ENCODE results near the gene PLEKHS1. TPM values are rescaled to one million over a fixed set of nuclear protein-coding genes. Genes with fewer than 3 reads are reported as not detected.

PLEKHS1 gene
- total RNA-seq, 1 experiment from 2014 or later, result not detected

- Histone ChIP-seq H3K4ac (ENCODE audit: low read depth, low read length) (no peak overlapping the region), H2AK5ac (ENCODE audit: insufficient read length, low read length) (no peak overlapping the region), H2BK12ac (ENCODE audit: insufficient read length, low read depth, low read length) (no peak overlapping the region), H2BK5ac (ENCODE audit: insufficient read length, low read length) (no peak overlapping the region), H3K79me2 (ENCODE audit: insufficient read depth, low read length) (no peaks in the 10 kb centered on the region), H3K23ac (ENCODE audit: insufficient read length, low read depth, low read length) (no peak overlapping the region), H3K4me1 (ENCODE audit: insufficient read depth, low read length) (no peaks in the 10 kb centered on the region), H3K4me2 (ENCODE audit: insufficient read depth, insufficient read length, low read length) (no peak overlapping the region), H3T11ph (ENCODE audit: low read length) (no peak overlapping the region), H3K27me3 (ENCODE audit: insufficient read depth, low read length) (no peaks in the 10 kb centered on the region), H2AFZ (ENCODE audit: low read length) (no peak overlapping the region), H3K79me1 (ENCODE audit: insufficient read depth, low read depth, low read length, poor library complexity, severe bottlenecking) (no peaks in the 10 kb centered on the region), H4K91ac (ENCODE audit: insufficient read length, low read depth, low read length) (no peak overlapping the region), H2BK15ac (ENCODE audit: low read depth, low read length) (no peak overlapping the region), H2BK20ac (ENCODE audit: low read depth, low read length, poor library complexity, severe bottlenecking) (no peak overlapping the region), H3K9ac (ENCODE audit: extremely low read depth, insufficient read length, low read length) (no peak overlapping the region), H3K18ac (ENCODE audit: insufficient read length, low read depth, low read length) (no peak overlapping the region), H3K14ac (ENCODE audit: insufficient read depth, low read length) (no peak overlapping the region), H3K9me3 (ENCODE audit: control insufficient read depth, low read depth, low read length) (no peaks in the 10 kb centered on the region), H3K56ac (ENCODE audit: insufficient read length, low read depth, low read length) (no peak overlapping the region), H4K8ac (replicated peaks; ENCODE audit: insufficient read length, low read depth, low read length) (no peak overlapping the region), H4K20me1 (ENCODE audit: control insufficient read depth, insufficient read depth, insufficient read length) (no peaks in the 10 kb centered on the region), H2BK120ac (ENCODE audit: low read depth, low read length, poor library complexity, severe bottlenecking) (no peak overlapping the region), H3K27ac (ENCODE audit: insufficient read length, low read depth, low read length) (no peak overlapping the region), H3K23me2 (ENCODE audit: insufficient read length, low read depth, low read length, poor library complexity, severe bottlenecking) (no peaks in the 10 kb centered on the region), H4K5ac (ENCODE audit: insufficient read length, low read depth, low read length) (no peak overlapping the region)
- H3K9me3 Mint-ChIP-seq, result no peaks in the 10 kb centered on the region; a peak in 1 of 5 replicates
- DNase-seq, result no peak
- H3K36me3 Mint-ChIP-seq (ENCODE audit: insufficient read depth in 1 of 3, low read depth in 3 of 3), result no peaks in the 10 kb centered on the region
- no peak overlapping the region for H3K4me3 Mint-ChIP-seq
- no peaks in the 10 kb centered on the region; a peak in 1 of 4 replicates for H3K4me1 Mint-ChIP-seq
- no CpG with 5 or more reads among the region's 9 CpGs for WGBS (ENCODE audit: extremely low coverage, insufficient read length, low lambda C conversion rate)
- H3K27me3 Mint-ChIP-seq (ENCODE audit: low read depth), result peaks cover 4% of the 10 kb centered on the region
- no peak for TF ChIP-seq CTCF (conservative IDR thresholded peaks at IDR 0.05)
- no peak overlapping the region for H3K27ac Mint-ChIP-seq
Observed at GRCh38 chr10:113753020-113753692, 1.7 kb downstream of the PLEKHS1 start.
